MCF 10A (cell line): ENCODE data around the gene ETFDH. TPM values are rescaled to one million over a fixed set of nuclear protein-coding genes. Genes with fewer than 3 reads are reported as not detected.

ENCODE experiments used
- Bru-seq: library from RNA; stranded (reverse); fragments of 400-500 nt; gene quantifications from one replicate; lab custom pipeline; 2021; lab: Mats Ljungman, UMichigan
- BruChase-seq, 2 experiments: library from RNA; stranded (reverse); fragments of 400-500 nt; gene quantifications; one replicate each; lab custom pipeline; 2021; lab: Mats Ljungman, UMichigan
- BruUV-seq: library from RNA; stranded (reverse); fragments of 400-500 nt; replicated peaks from 2 replicates; lab custom pipeline; 2021; lab: Mats Ljungman, UMichigan
- CTCF ChIA-PET: fragments of 300-600 bp; sonication (Branson Sonifier 250); formaldehyde crosslinking; extraction: SDS; loops from one replicate; lab custom pipeline; 2021; ENCODE audit warnings: antibody characterized with exemption, inconsistent platforms; lab: Yijun Ruan, JAX
- POLR2A ChIA-PET: fragments of 300-600, 350-650 bp; sonication (Branson Sonifier 250); formaldehyde crosslinking; extraction: SDS; loops from one replicate; lab custom pipeline; 2020; ENCODE audit warnings: antibody characterized with exemption, inconsistent platforms; lab: Yijun Ruan, JAX
- DNase-seq: peaks from one replicate; pipeline ENCODE4 v3.0.0-alpha.2; 2018; ENCODE audit not compliant: unreplicated experiment
- H3K27ac Mint-ChIP-seq: one replicate; pipeline ENCODE4 v1.8.0; 2022; ENCODE audit warnings: mild to moderate bottlenecking, low read depth, mixed read lengths; ENCODE audit not compliant: unreplicated experiment
- H3K27me3 Mint-ChIP-seq: one replicate; pipeline ENCODE4 v1.8.0; 2022; ENCODE audit warnings: mixed read lengths; ENCODE audit not compliant: insufficient read depth, unreplicated experiment
- H3K36me3 Mint-ChIP-seq: one replicate; pipeline ENCODE4 v1.8.0; 2022; ENCODE audit warnings: mild to moderate bottlenecking, moderate library complexity, mixed read lengths; ENCODE audit not compliant: insufficient read depth, unreplicated experiment
- H3K4me1 Mint-ChIP-seq: one replicate; pipeline ENCODE4 v1.8.0; 2022; ENCODE audit warnings: mixed read lengths; ENCODE audit not compliant: insufficient read depth, unreplicated experiment
- H3K4me3 Mint-ChIP-seq: one replicate; pipeline ENCODE4 v1.8.0; 2022; ENCODE audit warnings: mild to moderate bottlenecking, moderate library complexity, mixed read lengths; ENCODE audit not compliant: unreplicated experiment
- H3K9me3 Mint-ChIP-seq: one replicate; pipeline ENCODE4 v1.8.0; 2022; ENCODE audit warnings: mixed read lengths; ENCODE audit not compliant: unreplicated experiment
- CTCF ChIP-seq: fragments of 200-600 bp; IDR thresholded peaks from one replicate; pipeline ENCODE4 v1.8.0; 2022; ENCODE audit warnings: antibody characterized with exemption, mild to moderate bottlenecking; ENCODE audit not compliant: unreplicated experiment
- intact Hi-C: fragments of 100-400 bp; cut with micrococcal nuclease; formaldehyde crosslinking; loops from 2 replicates; pipeline ENCODE4 v1.14.1; 2022
- long read RNA-seq: library from polyadenylated mRNA; stranded (forward); transcript quantifications from one replicate; pipeline ENCODE4 v2.0.0, GENCODE V29; 2022
- total RNA-seq: library from RNA; stranded (reverse); gene quantifications from 2 replicates; pipeline ENCODE4 v1.2.3, GENCODE V29; 2022

The ETFDH gene
- 15.8 and 19.2 TPM in 2 replicates for total RNA-seq
- Bru-seq, nascent RNA = percentile 64 among the genes with signal in this experiment
- percentile 69 among the genes with signal in this experiment for BruChase-seq, experiment 1, labeled RNA remaining after a 6-hour chase
- percentile 72 among the genes with signal in this experiment for BruChase-seq, experiment 2, labeled RNA remaining after a 2-hour chase
- long read RNA-seq, transcript ETFDH-206 (13 exons, 3,282 nt) = major isoform, 29 of 41 reads
- long read RNA-seq, partial matches to known transcripts = 0 of 41 reads
- long read RNA-seq, other reads (novel, unspliced or antisense) = 12 of 41 reads

GRCh38 chr4:158671915-158672806 is at the start of gene ETFDH:
TSS of gene ETFDH (plus strand) at chr4:158672296. CDS start at chr4:158672457, 161 bp downstream.
- H3K36me3 Mint-ChIP-seq = peaks cover 8% of the 10 kb centered on the region
- intact Hi-C loops = loop anchor here (1.0 to 2.0 kb wide), 2 partner anchors 50 to 419 kb away; no protein-coding TSS in a partner anchor
- CTCF ChIA-PET = interaction anchor here (0.6 to 0.8 kb wide), 4 partner anchors 9 to 646 kb away, joined by 3 read pairs; no protein-coding TSS in a partner anchor
- no peaks in the 10 kb centered on the region for H3K27me3 Mint-ChIP-seq
- peak; percentile 99 for DNase-seq
- H3K27ac Mint-ChIP-seq = peak within 1 kb of the TSS; percentile 96
- BruUV-seq = TSS peak; percentile 57
- H3K4me1 Mint-ChIP-seq = peaks cover 8% of the 10 kb centered on the region
- H3K9me3 Mint-ChIP-seq = no peaks in the 10 kb centered on the region
- TF ChIP-seq CTCF = peak; percentile 25
- POLR2A ChIA-PET = interaction anchor here (0.6 to 1.6 kb wide), 3 partner anchors 9 to 344 kb away, joined by 3 to 7 read pairs (median 3); no protein-coding TSS in a partner anchor
- H3K4me3 Mint-ChIP-seq = peak within 1 kb of the TSS; percentile 95

- H3K4me3 Mint-ChIP-seq = no peak overlapping the region
- intact Hi-C loops = loop anchor here (1.0 to 5.0 kb wide), 6 partner anchors 47 to 633 kb away; no protein-coding TSS in a partner anchor
- H3K27me3 Mint-ChIP-seq = no peaks in the 10 kb centered on the region
- DNase-seq = peak; percentile 79
- ChIA-PET CTCF (interaction anchor here (0.6 to 7.3 kb wide), 28 partner anchors 8 to 603 kb away, joined by 3 to 76 read pairs (median 3); no protein-coding TSS in a partner anchor), POLR2A (interaction anchor here (0.8 kb wide), 1 partner anchor 37 kb away, joined by 3 read pairs; no protein-coding TSS in a partner anchor)
- no peak overlapping the region for H3K27ac Mint-ChIP-seq
- H3K36me3 Mint-ChIP-seq = peaks cover 11% of the 10 kb centered on the region
- no TSS peak for BruUV-seq
- H3K9me3 Mint-ChIP-seq = no peaks in the 10 kb centered on the region
- peaks cover 6% of the 10 kb centered on the region for H3K4me1 Mint-ChIP-seq
- TF ChIP-seq CTCF = peak; percentile 72
These were observed 47.1 kb upstream of the ETFDH start for GRCh38 chr4:158624889-158625478.

GRCh38 chr4:158625544-158625943 is 46.6 kb upstream of the ETFDH start:
- H3K9me3 Mint-ChIP-seq = no peaks in the 10 kb centered on the region
- ChIA-PET CTCF (interaction anchor here (0.5 to 7.3 kb wide), 27 partner anchors 8 to 602 kb away, joined by 3 to 76 read pairs (median 3); no protein-coding TSS in a partner anchor), POLR2A (interaction anchor here (0.5 to 0.8 kb wide), 3 partner anchors 37 to 382 kb away, joined by 3 to 4 read pairs (median 3); no protein-coding TSS in a partner anchor)
- no peak overlapping the region for H3K4me3 Mint-ChIP-seq
- intact Hi-C loops = loop anchor here (1.0 to 5.0 kb wide), 6 partner anchors 47 to 633 kb away; no protein-coding TSS in a partner anchor
- H3K27ac Mint-ChIP-seq = no peak overlapping the region
- H3K4me1 Mint-ChIP-seq = peaks cover 6% of the 10 kb centered on the region
- DNase-seq = no peak
- no peak for TF ChIP-seq CTCF
- H3K36me3 Mint-ChIP-seq = peaks cover 7% of the 10 kb centered on the region
- BruUV-seq = no TSS peak
- H3K27me3 Mint-ChIP-seq = no peaks in the 10 kb centered on the region
